ENCODE results near the gene PPP4R3B. TPM values are rescaled to one million over a fixed set of nuclear protein-coding genes. Genes with fewer than 3 reads are reported as not detected.

Gene PPP4R3B
- total and polyA plus RNA-seq, 2 of the 13 experiments (the other 11 are each of a cell fraction or from before 2014, with no cell fraction given) = 24.2 to 53.0 TPM

- H3K4me1 ChIP-seq (ENCODE audit: insufficient read depth, low read length) = no peaks in the 10 kb centered on the region
- TF ChIP-seq ZNF496 (CRISPR knock-in tag; IDR thresholded peaks at IDR 0.05; ENCODE audit: insufficient replicate concordance) (no peak), TBL1XR1 (IDR thresholded peaks at IDR 0.05; ENCODE audit: borderline replicate concordance, low read length, partially characterized antibody) (no peak), GATAD2A (CRISPR knock-in tag; IDR thresholded peaks at IDR 0.05) (no peak), KLF6 (CRISPR knock-in tag; IDR thresholded peaks at IDR 0.05) (no peak), NR2F6 (IDR thresholded peaks at IDR 0.05) (no peak), NR2F6 (CRISPR knock-in tag; IDR thresholded peaks at IDR 0.05) (no peak), GRHL1 (CRISPR knock-in tag; conservative IDR thresholded peaks at IDR 0.05) (no peak), CEBPG (CRISPR knock-in tag; IDR thresholded peaks at IDR 0.05) (0 out of 2 replicates have a peak, but pooled peaks have one; percentile 23), MED1 (CRISPR knock-in tag; IDR thresholded peaks at IDR 0.05) (no peak), JDP2 (CRISPR knock-in tag; IDR thresholded peaks at IDR 0.05; ENCODE audit: borderline replicate concordance) (no peak), NFYB (CRISPR knock-in tag; IDR thresholded peaks at IDR 0.05) (no peak), ZNF343 (CRISPR knock-in tag; IDR thresholded peaks at IDR 0.05) (no peak), NFE2 (CRISPR knock-in tag; IDR thresholded peaks at IDR 0.05) (no peak), STAT5B (CRISPR knock-in tag; IDR thresholded peaks at IDR 0.05) (no peak), ZNF749 (CRISPR knock-in tag; IDR thresholded peaks at IDR 0.05; ENCODE audit: borderline replicate concordance) (no peak), ZSCAN30 (CRISPR knock-in tag; IDR thresholded peaks at IDR 0.05) (no peak), CEBPB (IDR thresholded peaks at IDR 0.05; ENCODE audit: borderline replicate concordance, low read depth, low read length) (peak; percentile 30; the same call in 1 of the 2 replicates)
- TF ChIP-seq, protein P1, sequence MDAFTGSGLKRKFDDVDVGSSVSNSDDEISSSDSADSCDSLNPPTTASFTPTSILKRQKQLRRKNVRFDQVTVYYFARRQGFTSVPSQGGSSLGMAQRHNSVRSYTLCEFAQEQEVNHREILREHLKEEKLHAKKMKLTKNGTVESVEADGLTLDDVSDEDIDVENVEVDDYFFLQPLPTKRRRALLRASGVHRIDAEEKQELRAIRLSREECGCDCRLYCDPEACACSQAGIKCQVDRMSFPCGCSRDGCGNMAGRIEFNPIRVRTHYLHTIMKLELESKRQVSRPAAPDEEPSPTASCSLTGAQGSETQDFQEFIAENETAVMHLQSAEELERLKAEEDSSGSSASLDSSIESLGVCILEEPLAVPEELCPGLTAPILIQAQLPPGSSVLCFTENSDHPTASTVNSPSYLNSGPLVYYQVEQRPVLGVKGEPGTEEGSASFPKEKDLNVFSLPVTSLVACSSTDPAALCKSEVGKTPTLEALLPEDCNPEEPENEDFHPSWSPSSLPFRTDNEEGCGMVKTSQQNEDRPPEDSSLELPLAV (CRISPR knock-in tag; conservative IDR thresholded peaks at IDR 0.05; ENCODE audit: low read depth) = no peak
- no peaks in the 10 kb centered on the region for H3K27me3 ChIP-seq (ENCODE audit: control insufficient read depth in 1 of 2, insufficient read depth in 2 of 2, low read length in 2 of 2)
- peaks cover 13 to 71% of the 10 kb centered on the region in 2 experiments for H3K36me3 ChIP-seq (replicated peaks in 1 of 2; ENCODE audit: control insufficient read depth in 1 of 2, insufficient read depth in 2 of 2, low read length in 2 of 2)
- FAIRE-seq (no peak), ATAC-seq (no peak), DNase-seq (ENCODE audit: low spot score) (no peak)
- no peak overlapping the region for H3K4me2 ChIP-seq (ENCODE audit: low read depth, low read length)
- H2AFZ ChIP-seq (ENCODE audit: low read length) = no peak overlapping the region
- ChIA-PET CTCF (ENCODE audit: low intra/inter-chr PET ratio, low total read pairs) (no interaction called here), POLR2A (no interaction called here)
- no peaks in the 10 kb centered on the region for H3K9me3 ChIP-seq (ENCODE audit: low read length)
- 98% methylated on average over 4 of the region's 4 CpGs for WGBS (ENCODE audit: low lambda C conversion rate)
- BruUV-seq (replicated peaks) = no TSS peak
- no peak overlapping the region for H3K27ac ChIP-seq (ENCODE audit: extremely low read length, insufficient read depth, low read length)
- no peak overlapping the region for H3K4me3 ChIP-seq (replicated peaks in 1 of 3; ENCODE audit: insufficient read depth in 1 of 3, low read depth in 2 of 3, low read length in 3 of 3)
- H3K9ac ChIP-seq (ENCODE audit: insufficient read depth, low read depth, low read length) = no peak overlapping the region
- H4K20me1 ChIP-seq (ENCODE audit: insufficient read depth, low read length) = no peaks in the 10 kb centered on the region
- no peaks in the 10 kb centered on the region for H3K79me2 ChIP-seq (ENCODE audit: insufficient read depth, low read length)
- intact Hi-C loops (cut with micrococcal nuclease; ENCODE audit: unreplicated experiment) = no loop called here
- in situ Hi-C loops (cut with HindIII; ENCODE audit: extremely low pct_ligation_motif_present, low pct_unique_long_range_greater_than_20kb) = no loop called here
Observed at GRCh38 chr2:55567298-55567697, 50.1 kb downstream of the PPP4R3B start.
